ENCODE measurements around the gene ALKBH6.

GRCh38 chr19:36058481-36059179, 44.6 kb upstream of the ALKBH6 start:
- TF ChIP-seq CTCF (optimal IDR thresholded peaks at IDR 0.05 in 1 of 3, IDR thresholded peaks at IDR 0.05 in 1 of 3, conservative IDR thresholded peaks at IDR 0.05 in 1 of 3; ENCODE audit: extremely low read depth in 1 of 3, insufficient read depth in 2 of 3, low read length in 3 of 3), result no peak
- TF ChIP-seq EZH2 (IDR thresholded peaks at IDR 0.05; ENCODE audit: low read length), result no peak
